ENCODE results near the gene STAC.

DNA sequence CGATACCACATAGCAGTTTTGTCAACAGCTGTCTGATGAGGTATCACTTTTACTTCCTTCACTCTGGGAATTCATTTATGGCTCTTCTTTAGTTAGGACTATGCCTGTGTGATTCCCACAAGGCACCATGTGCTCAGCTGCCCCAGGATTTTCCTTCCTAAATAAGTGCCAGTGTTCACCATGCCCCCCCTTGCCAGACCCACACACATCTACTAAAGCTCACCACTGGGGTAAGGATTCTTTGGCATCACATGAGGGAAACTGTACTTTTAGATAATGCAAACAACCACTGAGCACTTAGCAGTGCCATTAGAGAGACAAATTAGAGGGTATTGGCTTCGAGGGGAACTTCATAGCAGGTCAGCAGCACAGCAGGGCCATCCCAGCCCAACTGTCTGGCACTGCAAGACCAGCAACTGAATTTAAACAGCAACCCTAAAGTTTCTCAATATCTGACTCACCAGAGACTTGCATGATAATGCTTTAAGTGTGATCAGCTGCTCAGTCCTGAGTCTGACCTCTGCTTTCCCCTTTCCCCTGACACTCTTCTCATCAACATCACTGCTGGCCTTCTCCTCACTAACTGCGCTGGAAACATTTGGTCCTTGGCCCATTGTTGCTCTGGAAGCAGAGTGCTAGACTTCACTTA lies 114.3 kb downstream of the STAC start:
- TF ChIP-seq, protein P1, sequence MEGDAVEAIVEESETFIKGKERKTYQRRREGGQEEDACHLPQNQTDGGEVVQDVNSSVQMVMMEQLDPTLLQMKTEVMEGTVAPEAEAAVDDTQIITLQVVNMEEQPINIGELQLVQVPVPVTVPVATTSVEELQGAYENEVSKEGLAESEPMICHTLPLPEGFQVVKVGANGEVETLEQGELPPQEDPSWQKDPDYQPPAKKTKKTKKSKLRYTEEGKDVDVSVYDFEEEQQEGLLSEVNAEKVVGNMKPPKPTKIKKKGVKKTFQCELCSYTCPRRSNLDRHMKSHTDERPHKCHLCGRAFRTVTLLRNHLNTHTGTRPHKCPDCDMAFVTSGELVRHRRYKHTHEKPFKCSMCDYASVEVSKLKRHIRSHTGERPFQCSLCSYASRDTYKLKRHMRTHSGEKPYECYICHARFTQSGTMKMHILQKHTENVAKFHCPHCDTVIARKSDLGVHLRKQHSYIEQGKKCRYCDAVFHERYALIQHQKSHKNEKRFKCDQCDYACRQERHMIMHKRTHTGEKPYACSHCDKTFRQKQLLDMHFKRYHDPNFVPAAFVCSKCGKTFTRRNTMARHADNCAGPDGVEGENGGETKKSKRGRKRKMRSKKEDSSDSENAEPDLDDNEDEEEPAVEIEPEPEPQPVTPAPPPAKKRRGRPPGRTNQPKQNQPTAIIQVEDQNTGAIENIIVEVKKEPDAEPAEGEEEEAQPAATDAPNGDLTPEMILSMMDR (IDR thresholded peaks at IDR 0.05; ENCODE audit: extremely low read depth in 1 of 2, insufficient read depth in 1 of 2, low read depth in 1 of 2, low read length in 2 of 2): no peak
- TF ChIP-seq POLR2A (IDR thresholded peaks at IDR 0.05; ENCODE audit: low read depth, low read length): no peak
- TF ChIP-seq, protein P2, sequence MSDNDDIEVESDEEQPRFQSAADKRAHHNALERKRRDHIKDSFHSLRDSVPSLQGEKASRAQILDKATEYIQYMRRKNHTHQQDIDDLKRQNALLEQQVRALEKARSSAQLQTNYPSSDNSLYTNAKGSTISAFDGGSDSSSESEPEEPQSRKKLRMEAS (IDR thresholded peaks at IDR 0.05; ENCODE audit: insufficient read depth, insufficient read length): no peak
- TF ChIP-seq GATA2 (IDR thresholded peaks at IDR 0.05; ENCODE audit: insufficient read depth, insufficient read length, low read depth, low read length): no peak
- TF ChIP-seq FOS (IDR thresholded peaks at IDR 0.05; ENCODE audit: borderline replicate concordance, insufficient read depth, low read length): no peak
- no peak for TF ChIP-seq EZH2 (IDR thresholded peaks at IDR 0.05; ENCODE audit: borderline replicate concordance, low read depth, low read length, severe bottlenecking)
- no peak for TF ChIP-seq POLR2AphosphoS5 (IDR thresholded peaks at IDR 0.05; ENCODE audit: insufficient read depth, low read depth, low read length)
- no peak for TF ChIP-seq JUN (IDR thresholded peaks at IDR 0.05; ENCODE audit: borderline replicate concordance, insufficient read depth, insufficient read length, low read depth)

Data from endothelial cell of umbilical vein (primary cell).